ENCODE results near the gene FAM210B. TPM values are rescaled to one million over a fixed set of nuclear protein-coding genes. Genes with fewer than 3 reads are reported as not detected.
A peak's percentile ranks its signal among the peaks of the same experiment; 100 is the strongest.

The FAM210B gene
- total and polyA plus RNA-seq, 10 of the 15 experiments (the other 5 are each of a cell fraction or from before 2014, with no cell fraction given), result 0.13 to 1.4 (median 0.68) TPM

GRCh38 chr20:56352345-56353055 is 6.3 kb upstream of the FAM210B start:
- intact Hi-C loops (cut with micrococcal nuclease; ENCODE audit: unreplicated experiment), result no loop called here
- no peak overlapping the region for H2AFZ ChIP-seq (ENCODE audit: control insufficient read depth, low read depth, low read length)
- no TSS peak for BruUV-seq (replicated peaks)
- ATAC-seq, result no peak
- peaks cover 0 to 10% of the 10 kb centered on the region in 2 experiments; a peak in 1 of 4 replicates for H3K27me3 ChIP-seq (replicated peaks in 1 of 2; ENCODE audit: control insufficient read depth in 2 of 2, insufficient read depth in 2 of 2, low read length in 1 of 2)
- H3K9ac ChIP-seq (ENCODE audit: control insufficient read depth, insufficient read depth, low read length), result no peak overlapping the region
- H3K36me3 ChIP-seq (ENCODE audit: control insufficient read depth in 2 of 2, insufficient read depth in 2 of 2, low read length in 1 of 2), result no peaks in the 10 kb centered on the region
- FAIRE-seq, result no peak
- H3K9me3 ChIP-seq (replicated peaks; ENCODE audit: control insufficient read depth, insufficient read depth, low read length), result no peaks in the 10 kb centered on the region
- TF ChIP-seq CREB1 (IDR thresholded peaks at IDR 0.05; ENCODE audit: low read depth) (0 out of 2 replicates have a peak, but pooled peaks have one; percentile 28), TCF3 (IDR thresholded peaks at IDR 0.05; ENCODE audit: borderline replicate concordance, insufficient read depth, low read depth, low read length) (no peak), CREM (IDR thresholded peaks at IDR 0.05; ENCODE audit: low read depth) (no peak), RFX5 (IDR thresholded peaks at IDR 0.05; ENCODE audit: low read depth, low read length) (no peak), SRF (IDR thresholded peaks at IDR 0.05; ENCODE audit: low read depth in 2 of 2, low read length in 2 of 2) (no peak), HCFC1 (IDR thresholded peaks at IDR 0.05; ENCODE audit: low read length) (no peak), TBL1XR1 (IDR thresholded peaks at IDR 0.05; ENCODE audit: low read depth, low read length) (no peak), CEBPZ (IDR thresholded peaks at IDR 0.05; ENCODE audit: low read depth, low read length) (no peak), ATF7 (IDR thresholded peaks at IDR 0.05; ENCODE audit: low read depth) (peak; percentile 27; the same call in 1 of the 2 replicates), ZBTB11 (CRISPR knock-in tag; IDR thresholded peaks at IDR 0.05) (no peak), E2F4 (IDR thresholded peaks at IDR 0.05; ENCODE audit: low read depth, low read length) (no peak), TCF12 (IDR thresholded peaks at IDR 0.05; ENCODE audit: low read depth, low read length) (no peak)
- H3K4me1 ChIP-seq (ENCODE audit: control insufficient read depth, insufficient read depth, low read length), result no peaks in the 10 kb centered on the region
- H3K4me3 ChIP-seq, result no peak overlapping the region
- DNase-seq (ENCODE audit: low read depth, low spot score), result no peak
- WGBS (ENCODE audit: insufficient coverage, insufficient replicate concordance, low lambda C conversion rate, missing lambda C conversion rate), result 5% methylated on average over 5 of the region's 5 CpGs
- H3K4me2 ChIP-seq (ENCODE audit: control insufficient read depth, insufficient read depth), result no peak overlapping the region
- in situ Hi-C loops (cut with MboI), result no loop called here
- no peaks in the 10 kb centered on the region for H4K20me1 ChIP-seq (ENCODE audit: control insufficient read depth, insufficient read depth)
- RAD21 ChIA-PET (ENCODE audit: unreplicated experiment), result interaction anchor here (0.8 kb wide), 1 partner anchor 8 kb away, joined by 3 read pairs; no protein-coding TSS in a partner anchor
- H3K79me2 ChIP-seq (ENCODE audit: control insufficient read depth, insufficient read depth, low read length), result no peaks in the 10 kb centered on the region
- POLR2A ChIA-PET, result no interaction called here
- no peak overlapping the region for H3K27ac ChIP-seq (ENCODE audit: control insufficient read depth, insufficient read depth)
- SMC1A ChIA-PET (ENCODE audit: uncharacterized antibody, unreplicated experiment), result interaction anchor here (1.0 kb wide), 1 partner anchor 8 kb away, joined by 4 read pairs; no protein-coding TSS in a partner anchor
- CTCF ChIA-PET, result interaction anchor here (1.0 to 1.4 kb wide), 2 partner anchors 9 to 23 kb away, joined by 4 read pairs; no protein-coding TSS in a partner anchor
